Kidney tubule cell (primary cell): ENCODE data around the gene PDE5A.
A peak's percentile ranks its signal among the peaks of the same experiment; 100 is the strongest.
"Not testable (repeated sequence)": the region's sequence is repeated elsewhere in the genome, so short reads cannot be mapped to it uniquely, and the experiment has no call there.

ENCODE experiments used
- DNase-seq: peaks from one replicate; pipeline ENCODE4 v3.0.0-alpha.2; 2018; ENCODE audit warnings: low spot score

The PDE5A gene

DNA sequence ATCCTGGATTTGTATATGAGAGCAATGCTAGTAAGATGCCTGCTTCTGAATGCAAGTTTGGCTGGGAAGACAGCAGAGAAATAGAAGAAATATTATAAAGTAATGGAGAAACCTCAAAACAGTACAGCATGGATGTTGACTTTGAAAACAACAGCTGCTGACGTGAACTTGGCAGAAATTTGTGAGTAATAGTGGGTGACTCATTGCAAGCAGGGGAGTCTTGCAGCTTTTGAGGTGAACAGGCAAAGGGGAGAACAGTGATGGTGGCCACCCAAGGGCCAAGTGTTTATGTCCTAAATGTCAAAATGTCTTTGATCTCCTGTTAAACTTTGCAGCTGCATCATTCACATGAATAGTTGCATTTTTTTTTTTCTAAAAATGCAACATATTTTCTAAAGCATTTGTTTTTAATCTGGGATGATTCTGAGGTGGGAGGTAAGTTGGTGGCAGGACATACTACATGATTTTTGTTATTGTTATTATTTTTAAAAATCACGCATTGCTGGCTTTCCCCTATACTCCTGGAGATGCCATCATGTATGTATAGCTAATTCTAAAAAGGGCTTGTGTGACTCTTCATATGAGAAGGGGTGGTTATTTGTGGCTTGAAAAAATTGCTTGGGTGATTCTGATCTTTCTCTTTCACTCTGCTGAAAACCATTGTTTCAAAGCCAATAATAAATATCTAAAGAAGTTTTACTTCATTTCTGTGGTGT lies 158.4 kb downstream of the PDE5A start:
- not testable (repeated sequence) for DNase-seq

- not testable (repeated sequence) for DNase-seq
These were observed 159.6 kb downstream of the PDE5A start for GRCh38 chr4:119469039-119469438.

DNA sequence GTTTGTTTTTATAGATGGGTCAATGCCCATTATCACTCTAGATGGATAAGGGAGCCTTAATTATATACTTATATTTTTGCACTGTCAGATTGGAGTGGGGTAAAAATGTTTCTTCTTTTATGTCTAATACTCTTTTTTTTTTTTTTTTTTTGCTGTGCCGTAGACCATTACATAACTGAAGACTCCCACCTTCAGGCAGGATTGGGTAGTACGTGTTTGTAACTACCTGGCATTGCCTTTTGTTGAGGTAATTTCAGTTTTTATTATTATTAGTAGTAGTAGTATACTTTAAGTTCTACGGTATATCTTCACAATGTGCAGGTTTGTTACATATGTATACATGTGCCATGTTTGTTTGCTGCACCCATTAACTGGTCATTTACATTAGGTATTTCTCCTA lies 165.9 kb downstream of the PDE5A start:
- peak; percentile 20 for DNase-seq

GRCh38 chr4:119455734-119456133 lies 172.9 kb downstream of the PDE5A start:
- peak; percentile 69 for DNase-seq

- DNase-seq: peak; percentile 99
These were observed 173.9 kb downstream of the PDE5A start for GRCh38 chr4:119454491-119455270.

DNA sequence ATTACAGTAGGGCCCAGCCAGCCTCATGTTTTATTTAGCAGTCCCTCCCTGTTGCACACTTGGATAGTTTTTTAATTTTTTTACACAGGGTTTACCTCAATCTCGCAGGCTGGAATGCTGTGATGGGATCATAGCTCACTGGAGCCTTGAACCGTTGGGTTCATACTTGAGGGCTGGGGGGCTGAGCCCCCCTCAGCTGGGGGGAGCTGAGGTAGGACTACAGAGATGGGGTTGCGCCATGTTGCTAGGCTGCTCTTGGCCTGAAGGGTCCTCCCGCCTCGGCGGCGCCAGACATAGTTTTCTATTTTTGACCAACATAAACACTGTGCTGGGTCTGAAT lies 174.5 kb downstream of the PDE5A start:
- DNase-seq: not testable (repeated sequence)

DNA sequence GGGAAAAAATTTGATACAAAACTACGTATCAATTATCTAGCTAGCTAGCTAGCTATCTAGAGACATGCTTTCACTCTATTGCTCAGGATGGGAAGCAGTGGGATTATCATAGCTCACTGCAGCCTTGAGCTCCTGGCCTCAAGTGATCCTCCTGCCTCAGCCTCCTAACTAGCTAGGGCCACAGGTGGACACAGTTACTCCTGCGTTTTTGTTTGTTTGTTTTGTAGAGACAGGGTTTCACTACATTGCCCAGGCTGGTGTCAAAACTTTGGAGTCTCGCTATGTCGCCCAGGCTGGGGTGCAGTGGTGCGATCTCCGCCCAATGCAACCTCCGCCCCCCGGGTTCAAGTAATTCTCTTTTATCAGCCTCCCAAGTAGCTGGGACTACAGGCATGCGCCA lies 175.3 kb downstream of the PDE5A start:
- DNase-seq: not testable (repeated sequence)

DNA sequence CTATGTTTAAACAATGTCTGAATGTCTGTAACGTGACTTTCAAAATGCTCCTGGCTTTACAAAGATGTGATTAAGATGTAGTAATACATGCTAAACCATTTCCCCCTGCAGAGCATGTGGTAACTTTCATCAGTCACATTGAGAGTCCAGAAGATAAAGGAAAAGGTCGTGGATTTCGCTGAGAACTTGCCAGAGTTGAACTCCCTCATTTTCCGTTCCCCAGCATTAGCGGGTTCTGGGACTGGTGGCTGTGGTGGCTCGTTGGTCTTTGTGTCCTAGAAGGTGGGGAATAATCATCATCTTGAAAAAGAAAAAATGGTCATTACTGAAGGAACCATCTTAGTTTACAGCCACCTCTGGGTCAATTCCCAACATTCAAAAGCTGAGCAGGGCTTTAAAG lies 178.8 kb downstream of the PDE5A start:
- not testable (repeated sequence) for DNase-seq
